Spleen (tissue), 11 donors: ENCODE data around the gene DNAJC15. TPM values are rescaled to one million over a fixed set of nuclear protein-coding genes. Genes with fewer than 3 reads are reported as not detected.

Source experiments
- DNase-seq: peaks from one replicate; pipeline ENCODE4 v3.0.0-alpha.2; 2020
- H3K27ac ChIP-seq, 8 donors: fragments of 200-600 bp; sonication (generic) in 7 of 8; 1 replicate in 4 of 8; 2 replicates in 4 of 8; pipeline versions ENCODE4 v1.5.0 to v1.8.0; 2016 to 2021; ENCODE audit warnings: inconsistent platforms in 4 of 8, mild to moderate bottlenecking in 4 of 8, moderate library complexity in 1 of 8
- H3K27me3 ChIP-seq, 7 donors: fragments of 200-600 bp; sonication (generic) in 6 of 7; replicated peaks in 1 of 7; 1 replicate in 4 of 7; 2 replicates in 3 of 7; pipeline versions ENCODE4 v1.5.0 to v1.8.0; 2016 to 2021; ENCODE audit warnings: inconsistent platforms in 3 of 7, mild to moderate bottlenecking in 1 of 7
- H3K36me3 ChIP-seq, 6 donors: fragments of 200-600 bp; sonication (generic) in 5 of 6; 1 replicate in 4 of 6; 2 replicates in 2 of 6; pipeline versions ENCODE4 v1.5.0 to v1.8.0; 2016 to 2021; ENCODE audit warnings: inconsistent platforms in 2 of 6
- H3K4me1 ChIP-seq, 6 donors: fragments of 200-600 bp; sonication (generic) in 5 of 6; 1 replicate in 3 of 6; 2 replicates in 3 of 6; pipeline versions ENCODE4 v1.5.0 to v1.8.0; 2016 to 2021; ENCODE audit warnings: inconsistent platforms in 3 of 6
- H3K4me3 ChIP-seq, 8 donors: fragments of 200-600 bp; sonication (generic) in 7 of 8; 1 replicate in 4 of 8; 2 replicates in 4 of 8; pipeline versions ENCODE4 v1.5.0 to v1.8.0; 2016 to 2021; ENCODE audit warnings: inconsistent platforms in 4 of 8, mild to moderate bottlenecking in 4 of 8, moderate library complexity in 2 of 8
- H3K9me3 ChIP-seq, 8 donors: fragments of 200-600 bp; sonication (generic) in 7 of 8; 1 replicate in 4 of 8; 2 replicates in 4 of 8; pipeline versions ENCODE4 v1.5.0 to v1.8.0; 2016 to 2021; ENCODE audit warnings: inconsistent platforms in 4 of 8
- POLR2A ChIP-seq, 3 donors: fragments of 450-650 bp; IDR thresholded peaks; one replicate each; pipeline ENCODE4 v1.5.1; 2017; ENCODE audit warnings: antibody characterized with exemption in 3 of 3, mild to moderate bottlenecking in 1 of 3
- POLR2AphosphoS5 ChIP-seq, 3 donors: sonication (generic); formaldehyde crosslinking; IDR thresholded peaks; one replicate each; pipeline ENCODE4 v1.5.1; 2017; ENCODE audit warnings: antibody characterized with exemption in 3 of 3
- WGBS, 5 donors: extraction: QIAGEN DNeasy Blood & Tissue Kit in 3 of 5; methylation state at CpG; one replicate each; pipeline versions ENCODE4 v1.1.5 to v1.1.7; 2013 to 2018; 5-methylcytosine and 5-hydroxymethylcytosine counted together
- intact Hi-C: fragments of 100-400 bp; cut with DNase I; formaldehyde crosslinking; loops from one replicate; pipeline ENCODE4 v1.15.0; 2023; ENCODE audit warnings: low total_unique reads
- polyA plus RNA-seq, 3 donors: library from polyadenylated mRNA; stranded (reverse); fragments of 200-250 nt; gene quantifications; one replicate each; pipeline ENCODE4 v1.2.1, GENCODE V29; 2013
- total RNA-seq, 7 donors: library from RNA; depleted of rRNA in 3 of 7; stranded (reverse); fragments of >200 nt in 3 of 7; fragmentation: NEBNext Ultra II Directional in 4 of 7; extraction: Animal tissue kit (Norgen Biotek cat#: 25700) in 4 of 7; gene quantifications; one replicate each; pipeline versions ENCODE4 v1.1.0 to v1.2.1, GENCODE V29; 2016 to 2021
- TF ChIP-seq, protein P1 (sequence below), 11 experiments: fragments of 200-600 bp in 7 of 11; fragments of 450-650 bp in 4 of 11; sonication (generic) in 4 of 11; IDR thresholded peaks in 8 of 11; conservative IDR thresholded peaks in 3 of 11; 1 replicate in 7 of 11; 2 replicates in 4 of 11; pipeline versions ENCODE4 v1.4.0 to v1.8.0; 2016 to 2021; ENCODE audit warnings: antibody characterized with exemption in 11 of 11, inconsistent platforms in 4 of 11, mild to moderate bottlenecking in 1 of 11
- donor health status: healthy with polysubstance abuse.
- donor health status: DM: no; HTN: no; CAD: no; lungs with moderate emphysema.
- donor health status: DM: no; HTN: no; CAD: no.
- donor health status: Bipolar disorder and iron deficiency.
- donor health status: healthy.
- donor health status: DM: no; HTN: no; CAD: no.
- donor health status: DM: yes; HTN: yes; CAD: no.

DNAJC15 gene
- total and polyA plus RNA-seq, 10 donors: 6.7 to 17.4 (median 11.8) TPM

GRCh38 chr13:43133792-43134191 is 110.4 kb downstream of the DNAJC15 start:
- Histone ChIP-seq H3K4me3 (no peak overlapping the region), H3K4me1 (no peaks in the 10 kb centered on the region), H3K27ac (no peak overlapping the region), H3K36me3 (no peaks in the 10 kb centered on the region), H3K27me3 (peaks cover 0 to 28% (median 0%) of the 10 kb centered on the region in 7 donors), H3K9me3 (no peaks in the 10 kb centered on the region)
- DNase-seq: no peak
- TF ChIP-seq POLR2AphosphoS5 (IDR thresholded peaks at IDR 0.05) (no peak), POLR2A (IDR thresholded peaks at IDR 0.05) (no peak)
- TF ChIP-seq, protein P1, sequence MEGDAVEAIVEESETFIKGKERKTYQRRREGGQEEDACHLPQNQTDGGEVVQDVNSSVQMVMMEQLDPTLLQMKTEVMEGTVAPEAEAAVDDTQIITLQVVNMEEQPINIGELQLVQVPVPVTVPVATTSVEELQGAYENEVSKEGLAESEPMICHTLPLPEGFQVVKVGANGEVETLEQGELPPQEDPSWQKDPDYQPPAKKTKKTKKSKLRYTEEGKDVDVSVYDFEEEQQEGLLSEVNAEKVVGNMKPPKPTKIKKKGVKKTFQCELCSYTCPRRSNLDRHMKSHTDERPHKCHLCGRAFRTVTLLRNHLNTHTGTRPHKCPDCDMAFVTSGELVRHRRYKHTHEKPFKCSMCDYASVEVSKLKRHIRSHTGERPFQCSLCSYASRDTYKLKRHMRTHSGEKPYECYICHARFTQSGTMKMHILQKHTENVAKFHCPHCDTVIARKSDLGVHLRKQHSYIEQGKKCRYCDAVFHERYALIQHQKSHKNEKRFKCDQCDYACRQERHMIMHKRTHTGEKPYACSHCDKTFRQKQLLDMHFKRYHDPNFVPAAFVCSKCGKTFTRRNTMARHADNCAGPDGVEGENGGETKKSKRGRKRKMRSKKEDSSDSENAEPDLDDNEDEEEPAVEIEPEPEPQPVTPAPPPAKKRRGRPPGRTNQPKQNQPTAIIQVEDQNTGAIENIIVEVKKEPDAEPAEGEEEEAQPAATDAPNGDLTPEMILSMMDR (IDR thresholded peaks at IDR 0.05 in 8 of 11, conservative IDR thresholded peaks at IDR 0.05 in 3 of 11): no peak
- intact Hi-C loops: no loop called here
- 80 to 94% (median 89%) methylated on average over 4 of the region's 4 CpGs for whole genome bisulfite sequencing, 5 donors

- intact Hi-C loops: no loop called here
- Histone ChIP-seq H3K36me3 (no peaks in the 10 kb centered on the region), H3K9me3 (no peaks in the 10 kb centered on the region), H3K4me3 (no peak overlapping the region), H3K27ac (no peak overlapping the region), H3K4me1 (no peaks in the 10 kb centered on the region), H3K27me3 (peaks cover 0 to 20% (median 0%) of the 10 kb centered on the region in 7 donors)
- WGBS, 5 donors: 88 to 93% (median 89%) methylated on average over 7 of the region's 7 CpGs
- TF ChIP-seq, protein P1 (IDR thresholded peaks at IDR 0.05 in 8 of 11, conservative IDR thresholded peaks at IDR 0.05 in 3 of 11): no peak
- no peak for TF ChIP-seq POLR2A (IDR thresholded peaks at IDR 0.05)
- no peak for TF ChIP-seq POLR2AphosphoS5 (IDR thresholded peaks at IDR 0.05)
- no peak for DNase-seq
Observed at GRCh38 chr13:43134868-43135267, 111.5 kb downstream of the DNAJC15 start.

GRCh38 chr13:43135516-43135915 is 112.1 kb downstream of the DNAJC15 start:
- intact Hi-C loops: no loop called here
- H3K4me3 ChIP-seq: no peak overlapping the region
- WGBS, 5 donors: 91 to 95% (median 94%) methylated on average over 5 of the region's 5 CpGs

GRCh38 chr13:43136920-43137575 is 113.7 kb downstream of the DNAJC15 start:
- Histone ChIP-seq H3K4me1 (no peaks in the 10 kb centered on the region), H3K36me3 (no peaks in the 10 kb centered on the region), H3K4me3 (no peak overlapping the region), H3K27me3 (peaks cover 0 to 11% (median 0%) of the 10 kb centered on the region in 7 donors), H3K9me3 (no peaks in the 10 kb centered on the region), H3K27ac (no peak overlapping the region)
- intact Hi-C loops: no loop called here
- WGBS, 5 donors: 61 to 79% (median 64%) methylated on average over 7 of the region's 7 CpGs
- TF ChIP-seq, protein P1 (IDR thresholded peaks at IDR 0.05 in 8 of 11, conservative IDR thresholded peaks at IDR 0.05 in 3 of 11): no peak
- TF ChIP-seq POLR2A (IDR thresholded peaks at IDR 0.05) (no peak), POLR2AphosphoS5 (IDR thresholded peaks at IDR 0.05) (no peak)
- DNase-seq: no peak

More at GRCh38 chr13:43135516-43135915, 112.1 kb downstream of the DNAJC15 start:
- Histone ChIP-seq H3K27me3 (peaks cover 0 to 18% (median 0%) of the 10 kb centered on the region in 7 donors), H3K36me3 (no peaks in the 10 kb centered on the region), H3K27ac (no peak overlapping the region), H3K4me1 (no peaks in the 10 kb centered on the region), H3K9me3 (no peaks in the 10 kb centered on the region)
- TF ChIP-seq, protein P1 (IDR thresholded peaks at IDR 0.05 in 8 of 11, conservative IDR thresholded peaks at IDR 0.05 in 3 of 11): no peak
- TF ChIP-seq POLR2AphosphoS5 (IDR thresholded peaks at IDR 0.05) (no peak), POLR2A (IDR thresholded peaks at IDR 0.05) (no peak)
- no peak for DNase-seq
